ENCODE results near the gene APBA2.
"Not testable (repeated sequence)": the region's sequence is repeated elsewhere in the genome, so short reads cannot be mapped to it uniquely, and the experiment has no call there.

Gene APBA2

DNA sequence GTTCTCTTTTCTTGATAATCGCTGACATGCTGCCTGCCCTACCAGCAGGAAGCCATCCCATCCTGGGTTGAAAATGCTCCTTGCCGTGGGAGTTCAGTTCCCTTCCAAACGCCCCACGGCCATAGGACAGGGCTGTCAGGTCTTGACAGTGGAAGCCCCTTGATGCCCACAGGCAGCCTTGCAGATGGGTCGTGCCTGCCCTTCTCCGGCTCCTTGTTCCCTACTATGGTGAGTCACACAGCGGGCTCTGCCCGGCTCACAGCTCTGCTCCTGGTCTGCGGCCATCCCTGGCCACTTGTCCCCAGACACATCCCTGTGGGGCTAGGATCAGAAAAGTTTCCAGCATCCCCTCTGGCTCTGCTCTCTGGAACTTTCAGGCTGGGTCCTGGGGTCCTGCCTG lies 6.2 kb upstream of the APBA2 start:
- no peak for DNase-seq

DNA sequence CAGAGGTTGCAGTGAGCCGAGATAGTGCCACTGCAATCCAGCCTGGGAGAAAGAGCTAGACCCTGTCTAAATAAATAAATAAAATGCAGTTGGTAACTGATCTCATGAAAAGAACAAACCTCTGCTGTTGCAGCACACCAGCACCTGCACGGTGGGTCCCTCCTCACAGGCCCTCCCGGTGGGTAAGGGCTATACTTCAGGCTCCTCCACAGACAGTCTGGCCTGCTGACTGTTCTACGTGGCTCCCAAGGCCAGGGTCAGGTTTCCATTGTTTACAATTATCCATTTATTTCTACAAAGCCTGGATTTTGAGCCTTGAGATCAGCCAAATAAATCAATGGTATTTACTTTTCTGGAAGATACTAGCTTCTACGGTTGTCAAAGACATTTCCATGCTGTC lies 5.1 kb upstream of the APBA2 start:
- no peak for DNase-seq

DNA sequence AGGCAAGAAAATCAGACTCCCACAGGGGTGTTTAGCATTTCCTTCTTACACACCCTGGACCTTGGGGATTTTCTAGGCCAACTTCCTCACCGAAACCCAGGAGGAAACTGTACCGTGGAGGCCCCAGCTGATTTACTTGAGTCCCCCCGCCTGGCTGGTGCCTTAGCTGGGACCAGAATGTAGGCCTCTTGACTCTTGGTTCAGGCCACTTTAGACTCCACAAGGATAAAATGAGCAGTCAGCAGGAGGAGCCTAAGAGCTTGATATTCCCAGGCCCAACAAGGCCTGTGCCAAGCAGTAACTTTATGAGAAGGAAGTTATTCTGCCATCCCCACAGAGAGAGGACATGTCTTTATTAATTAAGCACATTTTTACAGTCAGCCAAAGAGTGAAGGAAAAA lies 4.6 kb upstream of the APBA2 start:
- no peak for DNase-seq

DNA sequence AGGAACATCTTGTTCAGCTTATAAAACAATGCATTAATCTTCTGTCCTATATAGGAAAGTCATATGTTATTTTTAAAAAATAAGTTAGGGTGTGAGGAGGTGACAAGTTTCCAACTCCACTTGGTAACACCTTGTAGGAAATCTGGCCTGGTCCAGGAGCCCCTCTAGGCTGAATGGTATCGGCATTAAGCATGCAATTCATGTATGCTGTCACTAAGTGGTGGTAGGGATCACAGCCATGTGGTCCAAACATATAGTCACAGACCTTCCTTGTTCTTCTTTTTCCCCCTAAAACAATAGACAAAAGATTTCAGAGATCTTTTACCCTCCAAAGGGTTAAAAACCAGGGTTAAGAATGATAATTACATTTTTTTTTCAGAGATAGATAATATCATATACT lies 4.2 kb upstream of the APBA2 start:
- DNase-seq, result no peak

DNA sequence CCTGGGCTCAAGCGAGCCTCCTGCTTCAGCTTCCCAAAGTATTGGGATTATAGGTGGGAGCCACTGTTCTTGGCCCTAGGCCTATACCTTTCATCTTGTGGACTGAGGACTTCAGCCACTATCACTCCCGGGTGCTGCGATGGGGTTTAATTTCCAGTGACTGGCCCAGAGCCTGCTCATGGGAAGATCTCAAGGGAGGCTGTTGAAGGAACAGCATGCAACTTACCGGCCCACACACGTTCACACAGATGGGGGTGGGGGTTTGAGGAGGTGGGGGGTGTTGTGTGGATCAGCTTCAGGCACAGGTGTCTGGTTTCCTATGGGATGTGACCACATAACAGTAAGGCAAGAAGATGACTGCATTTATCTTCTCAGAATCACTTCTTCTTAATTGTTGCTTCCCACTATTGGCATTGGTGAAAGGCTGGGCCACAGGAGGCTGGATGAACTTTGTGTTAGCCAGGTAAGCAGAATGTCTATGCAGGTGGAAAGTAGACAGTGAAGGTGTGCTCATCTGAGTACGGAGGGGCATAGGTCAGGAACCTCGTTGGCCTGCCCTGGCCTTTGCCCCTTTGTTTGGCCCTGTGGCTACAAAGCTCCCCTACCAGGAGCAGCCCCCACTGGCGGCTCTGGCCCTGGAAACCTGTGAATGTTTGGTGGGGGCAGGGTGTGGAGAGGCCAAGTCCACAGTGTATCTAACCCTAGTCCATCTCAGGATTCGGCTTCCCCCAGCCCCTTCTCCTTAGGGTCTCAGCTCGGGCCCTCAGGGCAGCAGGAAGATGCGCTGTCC lies 1.4 kb upstream of the APBA2 start:
- no peak for DNase-seq

DNA sequence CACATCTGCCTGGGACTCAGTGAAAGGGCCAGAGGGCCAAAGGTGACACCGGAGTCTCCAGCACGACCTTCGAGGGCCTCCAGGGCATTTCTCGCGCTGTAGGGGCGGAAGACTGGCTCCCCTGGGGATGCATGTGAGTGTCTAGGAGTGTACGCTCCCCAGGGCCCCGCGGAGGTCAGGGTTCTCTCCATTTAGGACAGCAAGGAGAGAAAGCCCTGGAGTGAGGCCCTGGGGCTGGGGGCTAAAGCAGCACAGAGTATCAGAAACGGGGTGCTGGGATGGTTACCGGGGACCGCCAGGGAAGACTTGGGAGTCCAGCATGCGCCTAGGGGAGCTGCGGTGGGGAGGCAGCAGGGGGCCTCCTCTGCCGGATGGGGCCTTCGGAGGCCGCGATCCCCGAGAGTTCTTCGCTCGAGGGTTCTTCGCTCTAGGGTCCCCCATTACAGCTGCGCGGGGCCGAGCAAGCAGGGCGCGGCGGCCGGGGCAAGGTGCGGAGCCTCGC lies 595 bp upstream of the APBA2 start:
- no peak for DNase-seq

DNA sequence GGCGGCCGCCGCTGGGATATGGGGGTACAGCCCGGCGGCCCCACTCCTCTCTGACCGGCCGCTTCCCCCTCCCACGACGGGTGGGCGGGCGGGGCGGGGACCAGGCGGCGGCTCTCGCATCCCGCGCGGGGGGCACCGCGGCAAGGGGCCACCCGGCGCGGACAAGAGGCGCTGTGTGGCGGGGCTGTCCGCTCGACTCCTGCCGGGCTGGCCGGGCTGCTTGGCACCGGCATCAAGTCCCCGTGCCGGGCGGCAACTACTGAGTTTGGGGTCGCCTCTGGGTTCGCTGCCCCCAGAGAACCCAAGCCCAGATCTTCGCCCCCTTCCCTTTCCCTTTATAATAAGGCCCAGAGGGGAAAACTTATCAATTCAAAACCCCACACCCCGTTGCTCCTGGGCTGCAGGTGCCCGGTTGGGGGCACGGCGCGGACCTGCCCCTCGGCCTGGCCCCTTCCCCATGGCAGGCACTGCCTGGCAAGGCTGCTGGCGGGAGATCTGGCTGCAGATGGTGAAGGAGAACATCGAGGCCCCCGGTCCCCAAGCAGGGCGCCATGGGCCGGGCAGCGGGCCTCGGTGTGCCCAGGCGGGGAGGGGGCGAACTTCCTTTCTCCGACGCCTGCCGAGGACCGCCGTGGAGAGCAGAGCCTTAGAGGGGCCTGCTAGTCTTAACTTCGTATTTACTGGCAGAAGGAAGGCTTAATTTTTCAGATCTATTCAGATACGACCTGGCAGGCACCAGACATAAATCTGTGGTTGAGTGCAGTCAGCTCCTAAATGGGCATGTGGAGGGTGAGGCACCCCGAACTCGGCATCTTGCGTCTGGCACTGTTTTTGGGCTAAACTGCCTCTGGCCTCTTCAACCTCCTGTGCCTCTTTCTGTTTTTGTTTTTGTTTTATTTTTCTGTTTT lies 911 bp downstream of the APBA2 start:
- no peak for DNase-seq

DNA sequence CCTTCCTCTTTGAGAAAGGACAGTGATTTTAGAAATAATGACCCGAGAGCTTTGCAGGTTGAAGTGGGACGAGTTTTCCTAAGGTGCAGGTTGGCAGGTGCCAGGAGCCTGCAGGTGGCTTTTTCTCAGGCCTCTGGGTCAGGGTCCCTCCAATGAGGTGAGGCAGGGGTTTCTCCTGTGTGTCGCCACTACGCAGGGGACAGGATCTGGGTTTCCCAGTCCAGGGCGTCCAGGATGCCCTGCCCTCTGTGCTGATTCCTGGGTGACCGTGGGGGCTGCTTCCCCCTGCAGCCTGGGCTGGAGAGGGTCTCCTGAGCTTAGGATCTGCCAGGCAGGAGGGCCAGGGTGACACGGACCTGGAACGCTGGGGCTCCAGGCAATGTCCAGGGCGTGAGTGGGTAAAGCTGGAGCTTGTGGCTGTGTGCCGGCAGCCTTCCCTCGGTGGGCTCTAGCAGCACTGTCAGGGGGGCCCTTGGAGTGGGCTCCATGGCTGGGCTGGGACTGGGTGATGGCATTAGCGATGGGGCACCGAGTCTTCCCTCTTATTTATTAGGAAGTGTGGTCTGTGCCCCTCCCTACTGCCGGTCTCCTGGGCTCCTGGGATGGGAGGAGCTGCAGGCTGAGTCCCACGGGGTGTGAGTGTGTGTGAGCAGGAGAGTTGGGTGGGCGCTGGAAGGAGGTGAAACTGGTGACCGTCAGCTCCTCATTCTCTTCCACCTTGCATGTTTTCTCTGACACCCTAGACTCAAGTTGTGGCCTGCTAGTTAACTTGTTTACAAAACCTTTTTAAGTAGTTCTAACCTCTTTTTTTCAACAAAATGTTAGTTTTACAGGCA lies 1.8 kb downstream of the APBA2 start:
- DNase-seq, result no peak

DNA sequence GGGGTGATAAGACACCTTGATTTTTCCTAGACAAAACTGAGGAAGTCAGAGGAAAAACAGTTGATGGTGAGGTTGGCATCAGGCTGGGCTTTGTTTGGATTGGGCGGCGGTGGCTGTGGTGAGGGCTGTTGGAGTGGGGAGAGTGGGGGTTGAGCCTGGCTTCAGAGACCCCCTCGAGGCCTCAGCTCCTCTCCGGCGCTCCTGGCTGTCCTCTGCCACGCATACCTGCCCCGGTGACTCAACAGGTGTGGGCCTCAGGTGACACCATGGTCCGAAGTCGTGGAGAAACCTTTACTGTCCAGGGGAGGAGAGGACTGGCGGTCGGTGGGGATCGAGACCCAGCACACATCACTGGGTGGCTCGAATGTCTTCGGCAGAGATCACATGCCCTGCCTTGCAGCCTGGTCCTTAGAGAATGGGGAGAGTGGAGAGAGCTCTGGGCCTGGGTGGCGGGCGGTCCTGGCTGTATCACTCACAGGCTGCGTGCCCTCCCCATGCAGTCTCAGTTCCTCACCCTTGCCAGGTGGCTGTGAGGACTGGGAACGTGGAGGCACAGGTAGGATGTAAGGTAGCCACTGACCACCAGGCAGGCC lies 2.6 kb downstream of the APBA2 start:
- DNase-seq, result no peak

DNA sequence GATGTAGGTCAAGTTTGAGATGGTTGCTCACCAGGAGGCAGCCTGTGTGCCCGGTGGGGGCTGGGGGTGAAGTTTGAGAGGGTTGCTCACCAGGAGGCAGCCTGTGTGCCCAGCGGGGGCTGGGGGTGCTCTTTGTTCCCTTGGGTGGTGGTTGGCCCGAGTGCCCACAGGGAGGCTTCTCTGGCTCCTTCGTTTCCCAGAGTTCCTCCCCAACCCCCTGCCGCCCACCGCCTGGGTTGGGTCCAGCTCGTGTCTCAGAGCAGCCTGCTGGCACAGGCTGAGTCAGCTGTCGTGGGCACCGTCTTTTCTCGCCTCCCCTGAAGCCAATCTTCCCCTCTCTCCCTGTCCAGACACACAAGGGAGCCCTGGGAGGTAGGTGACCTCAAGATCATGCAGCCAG lies 3.1 kb downstream of the APBA2 start:
- DNase-seq, result no peak

DNA sequence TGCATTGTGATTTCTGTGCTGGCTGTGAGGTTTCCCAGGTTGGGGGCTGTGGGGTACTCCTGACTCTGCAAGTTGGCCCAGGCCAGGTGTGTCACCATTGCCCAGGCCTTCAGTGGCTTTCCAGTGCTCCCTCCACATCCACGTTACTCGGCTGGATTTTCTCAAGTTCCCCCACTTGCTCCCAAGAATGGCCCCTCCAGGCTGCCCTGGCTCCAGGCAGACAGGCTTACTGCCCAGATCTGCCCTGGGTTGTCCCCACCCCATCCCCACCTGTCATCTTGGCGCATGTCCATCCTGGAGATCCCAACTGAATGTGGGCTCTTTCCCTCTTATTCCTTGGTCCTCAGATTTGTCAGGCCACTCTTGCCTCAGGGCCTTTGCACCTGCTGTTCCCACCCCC lies 3.6 kb downstream of the APBA2 start:
- DNase-seq, result no peak

DNA sequence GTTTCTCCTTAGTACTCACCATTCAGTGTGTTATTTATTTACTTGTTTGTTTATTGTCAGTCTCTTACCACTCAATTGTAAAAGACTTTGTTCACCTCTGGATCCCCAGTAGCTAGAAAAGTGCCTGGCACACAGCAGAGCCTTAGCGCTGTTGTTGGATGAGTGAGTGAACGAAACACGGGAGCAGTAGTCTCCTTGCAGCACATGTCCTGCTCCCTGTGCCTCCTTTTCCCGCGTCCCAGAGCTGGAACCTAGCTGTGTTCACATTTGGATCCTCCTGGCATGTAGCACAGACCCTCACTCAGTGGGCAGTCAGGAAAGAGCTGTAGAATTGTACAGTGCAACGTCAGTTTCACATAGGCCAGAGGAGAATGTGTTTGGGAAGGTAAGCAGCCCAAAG lies 4.1 kb downstream of the APBA2 start:
- not testable (repeated sequence) for DNase-seq

DNA sequence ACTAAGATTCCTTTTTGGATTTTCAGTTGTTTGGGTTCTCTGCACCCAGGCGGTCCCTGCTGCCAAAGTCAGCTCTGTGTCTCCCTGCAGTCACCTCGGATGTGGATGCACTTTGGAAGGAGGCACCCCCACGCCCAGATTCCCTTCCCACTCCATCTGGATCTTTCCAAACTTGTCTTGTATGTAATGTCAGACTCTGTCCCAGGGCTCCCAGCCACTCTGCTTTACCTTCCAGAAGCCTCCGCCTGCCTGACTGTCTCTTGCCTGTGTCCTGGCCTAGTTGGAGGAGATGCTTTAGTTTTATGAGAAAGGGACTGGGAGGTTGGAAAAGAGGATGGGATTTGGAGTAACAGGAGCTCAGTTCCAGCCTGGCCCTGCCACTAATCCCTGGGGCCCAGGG lies 4.5 kb downstream of the APBA2 start:
- not testable (repeated sequence) for DNase-seq

DNA sequence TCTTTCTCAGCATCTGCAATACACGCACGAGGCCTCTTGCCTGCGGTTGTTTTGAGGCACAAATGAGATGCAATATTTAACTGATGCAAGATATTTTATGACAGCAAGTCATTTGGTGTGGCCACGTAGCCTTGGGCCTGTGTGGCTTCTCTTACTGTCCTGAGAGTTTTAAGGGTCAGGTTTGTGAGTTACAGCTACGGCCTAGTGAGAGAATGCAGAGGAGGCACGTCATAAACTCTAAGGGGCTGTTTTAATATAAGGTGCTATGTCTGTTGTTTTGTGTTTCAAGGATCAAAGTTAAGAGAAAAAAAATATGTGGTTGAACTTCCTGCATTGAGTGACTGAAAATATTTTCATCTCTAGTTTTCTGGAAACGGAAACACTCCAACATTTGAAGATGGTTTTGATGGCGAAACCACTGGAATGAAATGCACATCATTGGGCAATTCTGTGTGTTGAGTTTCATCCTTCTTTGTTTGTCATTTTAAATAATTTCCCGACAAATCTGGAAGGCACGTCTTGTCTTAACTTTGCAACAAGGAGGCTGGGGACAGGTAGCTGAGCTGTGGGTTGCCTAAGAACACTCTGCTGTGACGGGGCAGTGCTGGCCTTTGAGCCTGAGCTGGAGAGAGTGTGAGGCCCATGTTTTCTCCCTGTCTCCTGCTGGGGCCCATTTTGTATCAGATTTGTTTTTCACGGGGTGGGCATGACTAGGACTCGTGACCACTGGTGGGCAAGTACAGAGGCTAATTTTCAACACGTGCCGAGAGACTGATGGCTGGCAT lies 5.1 kb downstream of the APBA2 start:
- DNase-seq, result no peak

DNA sequence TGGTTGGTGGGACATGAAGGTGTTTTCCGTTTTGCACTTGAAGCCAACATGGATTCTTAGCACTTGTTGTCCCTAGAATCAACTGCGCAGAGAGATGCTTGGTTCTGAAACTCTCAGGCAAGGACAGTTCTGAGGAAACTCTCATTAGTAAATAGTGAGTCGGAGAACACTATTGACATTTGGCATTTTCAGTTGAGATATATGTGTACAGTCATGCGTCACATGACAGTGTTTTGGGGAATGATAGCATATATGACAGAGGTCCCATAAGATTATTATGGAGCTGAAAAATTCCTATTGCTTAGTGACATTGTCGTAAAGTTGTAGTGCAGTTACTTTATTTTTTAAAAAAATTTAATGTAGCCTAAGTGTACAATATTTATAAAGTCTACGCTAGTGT lies 5.8 kb downstream of the APBA2 start:
- no peak for DNase-seq

DNA sequence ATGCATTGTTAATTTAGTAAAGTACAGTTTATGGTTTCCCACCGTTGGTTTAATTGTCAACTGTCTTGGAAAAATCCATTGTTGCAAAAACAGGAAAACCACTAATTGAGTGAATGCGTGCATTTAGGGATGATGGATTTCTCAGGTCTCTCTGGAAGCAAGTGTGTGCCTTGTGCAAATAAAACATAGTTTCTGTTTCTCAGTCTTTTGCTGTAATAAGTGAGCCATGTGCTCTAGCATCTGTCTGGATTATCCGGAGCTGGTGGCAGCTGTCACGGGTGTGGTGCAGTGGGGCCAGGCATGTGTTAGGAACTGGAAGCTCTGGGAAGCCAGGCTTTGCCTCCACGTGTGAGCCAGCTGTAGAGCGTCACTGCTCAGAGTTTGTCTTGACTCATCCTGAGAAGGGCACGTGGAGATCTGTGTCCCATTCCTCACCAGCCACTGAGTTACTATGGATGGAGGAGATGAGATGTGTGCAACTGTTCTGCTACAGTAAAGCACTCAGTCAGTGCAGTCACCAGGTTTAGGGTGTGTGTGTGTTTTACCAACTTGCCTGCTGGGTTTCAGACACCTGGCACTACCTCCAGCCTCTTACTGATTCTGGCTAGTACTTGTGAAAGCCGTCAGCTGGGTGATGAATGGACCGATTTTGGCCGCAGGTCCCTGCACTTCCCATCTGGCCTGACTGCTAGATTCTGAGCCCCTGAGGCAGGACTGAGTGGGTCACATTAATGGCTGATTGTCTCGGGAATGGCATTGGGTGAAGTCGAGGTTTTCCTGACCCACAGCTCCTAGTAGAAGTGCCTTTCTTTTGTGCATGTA lies 7.2 kb downstream of the APBA2 start:
- no peak for DNase-seq

DNA sequence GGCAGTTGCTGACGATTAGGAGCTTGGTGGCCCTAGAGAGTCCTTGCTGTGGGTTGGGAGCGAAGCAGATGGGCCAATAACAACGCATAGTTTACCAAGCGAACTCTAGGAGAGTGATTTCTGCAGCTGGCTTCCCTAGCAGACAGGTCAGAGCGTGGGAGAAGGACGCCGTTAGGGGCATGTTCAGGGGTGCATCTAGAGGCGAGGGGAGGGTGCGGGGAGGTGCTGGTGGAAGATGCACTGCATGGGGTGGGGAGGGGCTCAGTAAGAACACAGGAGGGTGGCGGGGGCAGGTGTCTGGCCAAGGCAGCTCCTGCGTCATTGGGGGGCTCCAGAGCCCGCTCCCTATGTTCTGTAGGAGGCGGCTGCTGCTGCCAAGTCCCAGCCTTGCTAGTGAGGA lies 8.9 kb downstream of the APBA2 start:
- DNase-seq, result no peak

DNA sequence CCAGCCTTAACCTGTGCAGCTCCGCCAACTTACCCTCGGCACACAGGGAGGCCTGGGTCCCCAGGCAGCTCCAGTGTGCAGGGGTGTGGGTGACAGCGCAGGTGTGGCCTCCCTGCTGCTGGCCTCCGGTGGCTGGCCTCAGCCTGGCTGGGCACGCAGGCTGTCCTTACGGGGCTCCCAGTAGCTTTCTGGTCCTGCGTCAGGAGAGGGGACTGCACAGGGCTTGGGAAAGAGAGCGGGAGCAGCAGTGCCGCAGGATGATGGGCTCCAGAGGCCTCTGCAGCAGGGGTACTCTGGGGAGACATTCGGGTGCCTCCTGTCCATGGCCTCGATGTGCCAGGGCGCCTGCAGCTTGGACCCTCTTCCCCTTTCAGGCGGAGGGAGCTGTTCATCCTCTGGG lies 9.4 kb downstream of the APBA2 start:
- no peak for DNase-seq

DNA sequence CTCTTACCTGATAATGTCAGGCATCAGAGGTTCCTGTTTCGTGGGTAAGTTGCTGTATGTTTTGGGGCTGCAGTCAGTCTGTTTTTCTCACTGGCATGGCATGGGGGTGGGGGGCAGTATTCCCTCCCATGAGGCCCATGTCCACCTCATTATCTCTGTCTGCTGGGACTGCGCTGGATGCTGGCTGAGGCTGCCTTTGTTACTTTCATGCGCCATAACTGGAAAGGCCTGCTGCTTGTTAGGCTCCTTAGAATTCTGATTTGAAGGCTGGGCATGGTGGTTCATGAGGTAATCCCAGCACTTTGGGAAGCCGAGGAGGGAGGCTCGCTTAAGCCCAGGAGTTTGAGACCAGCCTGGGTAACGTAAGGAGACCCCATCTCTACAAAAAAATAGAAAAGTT lies 9.8 kb downstream of the APBA2 start:
- DNase-seq, result no peak

DNA sequence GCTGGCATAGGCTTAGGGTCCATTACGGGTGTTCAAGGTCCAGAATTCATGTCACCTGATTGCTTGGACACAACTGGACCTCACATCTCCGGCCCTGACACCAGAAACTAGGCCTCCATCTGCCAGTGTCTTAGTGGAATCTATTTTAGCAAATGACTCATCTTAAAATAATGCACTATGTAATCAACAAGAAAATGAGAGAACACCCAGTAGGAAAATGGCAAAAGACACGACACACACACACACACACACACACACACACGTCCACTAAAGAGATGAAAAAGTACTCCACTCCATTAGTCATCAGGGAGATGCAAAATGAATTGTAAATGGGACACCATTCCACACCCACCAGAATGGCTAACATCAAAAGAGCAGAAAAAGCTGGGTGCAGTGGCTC lies 11.2 kb downstream of the APBA2 start:
- no peak for DNase-seq
